ENCODE data around the gene BLCAP.
"Not testable (repeated sequence)": the region's sequence is repeated elsewhere in the genome, so short reads cannot be mapped to it uniquely, and the experiment has no call there.

BLCAP gene, protein sequence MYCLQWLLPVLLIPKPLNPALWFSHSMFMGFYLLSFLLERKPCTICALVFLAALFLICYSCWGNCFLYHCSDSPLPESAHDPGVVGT

DNA sequence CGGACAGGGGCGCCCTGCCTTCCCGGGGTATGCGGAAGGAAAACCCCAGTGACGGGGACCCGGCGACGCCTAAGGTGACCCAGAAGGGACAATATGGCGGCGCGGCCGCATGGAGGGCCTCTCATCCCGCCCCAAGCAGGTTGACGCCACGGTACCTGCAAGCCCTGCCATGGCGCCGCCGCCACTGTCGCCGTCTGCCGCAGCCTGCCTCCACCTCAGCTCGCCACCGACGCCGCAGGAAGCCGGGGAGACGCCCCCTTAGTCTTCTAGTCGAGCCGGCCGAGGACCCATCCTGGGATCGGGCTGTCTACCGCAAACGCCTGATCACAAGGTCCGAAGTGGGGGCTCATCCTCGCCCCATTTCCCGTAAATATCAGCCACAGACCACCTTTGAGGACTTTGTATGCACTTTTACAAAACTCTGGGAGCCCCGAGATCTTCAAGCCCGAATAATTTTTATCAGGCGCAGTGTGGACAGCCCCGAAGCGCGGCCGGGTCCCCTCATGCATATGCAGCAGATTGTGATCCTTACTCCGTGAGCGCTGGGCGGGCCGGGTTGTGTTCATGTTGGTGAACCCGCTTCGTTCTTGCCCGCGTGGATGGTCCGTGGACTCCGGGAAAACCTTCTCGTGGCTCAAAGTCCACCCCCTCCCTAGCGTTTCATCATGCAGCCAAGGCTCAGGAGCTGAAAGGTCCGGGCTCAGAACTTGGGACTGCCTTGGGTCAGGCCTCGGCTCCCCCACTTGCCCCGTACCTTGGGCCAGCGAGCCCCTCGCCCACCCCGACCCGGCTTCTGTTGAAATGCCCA is at the start of gene BLCAP:
Gene BLCAP (minus strand): TSS at position 239 of the 808 bp plus-strand sequence. CDS start 8,702 bp downstream, outside the sequence.
- peak; percentile 94 for DNase-seq

GRCh38 chr20:37577436-37577835 is 49.8 kb upstream of the BLCAP start:
- not testable (repeated sequence) for DNase-seq

DNA sequence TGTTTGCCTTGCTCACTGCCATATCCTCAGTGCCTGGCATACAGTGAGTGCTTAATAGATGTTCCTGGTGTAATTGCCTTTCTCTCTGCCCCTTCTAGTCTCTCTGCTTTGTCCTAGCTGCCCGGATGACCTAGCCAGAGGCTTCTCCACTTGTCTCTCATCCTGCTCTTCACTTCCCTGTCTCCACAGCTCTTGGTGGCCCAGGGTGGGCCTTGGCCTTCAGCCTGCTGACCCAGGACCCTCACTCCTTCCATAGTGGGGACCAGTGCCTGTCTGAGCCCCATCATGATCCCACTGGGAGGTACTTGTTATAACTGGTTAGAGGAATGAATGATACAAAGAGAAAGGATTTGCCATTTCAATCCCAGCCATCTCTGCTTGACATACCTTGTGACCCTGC is 49.2 kb upstream of the BLCAP start:
- DNase-seq, result no peak

DNA sequence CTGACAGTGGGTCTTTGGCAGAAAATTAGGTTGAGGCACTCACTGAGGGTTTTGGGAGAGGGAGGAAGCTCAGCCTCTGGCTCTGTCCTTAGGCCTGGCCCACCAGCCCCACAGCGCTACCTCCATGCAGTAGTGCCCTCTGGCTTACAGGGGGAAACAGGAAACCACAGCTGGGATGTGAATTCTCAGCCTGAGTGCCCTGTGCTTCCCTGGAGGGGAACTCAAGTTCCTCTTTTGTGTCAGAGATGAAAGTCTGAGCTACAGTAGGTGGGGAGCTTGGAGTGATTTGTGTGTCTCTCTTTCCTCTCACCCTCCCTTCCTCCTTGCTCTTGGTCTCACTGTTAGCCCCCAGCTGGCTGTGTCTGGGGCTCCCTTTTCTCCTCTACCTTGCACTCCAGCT is 48.2 kb upstream of the BLCAP start:
- DNase-seq, result no peak

GRCh38 chr20:37574199-37574890 is 46.7 kb upstream of the BLCAP start:
- no peak for DNase-seq

GRCh38 chr20:37573626-37574198 is 46.0 kb upstream of the BLCAP start:
- DNase-seq, result no peak

DNA sequence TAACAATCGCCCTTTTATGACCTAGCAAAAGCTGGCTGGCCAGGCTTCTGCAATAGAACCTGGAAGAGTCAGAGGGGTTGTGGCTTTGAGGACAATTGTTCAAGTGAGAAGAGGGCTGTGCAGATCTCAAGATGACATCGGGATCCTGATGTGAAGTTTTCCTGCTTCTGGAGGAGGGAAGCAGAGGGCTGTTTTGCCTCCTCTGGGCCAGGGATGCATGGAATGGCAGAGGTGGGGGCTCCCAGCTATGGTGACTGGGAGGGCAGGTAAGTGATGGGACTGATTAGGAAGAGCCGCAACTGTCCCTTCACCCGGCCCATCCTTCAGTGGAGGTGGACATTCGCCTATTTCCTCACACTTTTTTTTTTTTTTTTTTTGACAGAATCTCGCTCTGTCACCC is 43.4 kb upstream of the BLCAP start:
- DNase-seq, result no peak

DNA sequence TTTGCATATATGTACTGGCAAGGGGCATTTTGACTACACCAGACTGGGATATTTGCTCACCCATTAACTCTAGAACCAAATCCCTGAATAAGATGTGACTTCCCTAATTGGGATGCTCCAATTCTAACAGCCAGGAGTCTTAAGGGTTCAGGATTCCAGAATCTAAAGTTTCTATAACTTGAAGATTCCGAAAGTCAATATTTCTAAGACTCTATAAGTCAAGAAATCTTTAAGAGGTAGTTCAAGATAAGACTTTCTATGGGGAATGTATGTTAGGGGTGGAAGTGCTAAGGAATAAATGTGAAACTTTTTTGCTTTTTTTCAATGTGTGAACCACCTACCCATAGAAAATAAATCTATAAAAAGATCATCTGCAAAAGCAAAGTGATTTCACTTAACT is 42.7 kb upstream of the BLCAP start:
- no peak for DNase-seq

- DNase-seq, result no peak
Observed at GRCh38 chr20:37567671-37568588, 40.3 kb upstream of the BLCAP start.

GRCh38 chr20:37567331-37567665 is 39.6 kb upstream of the BLCAP start:
- DNase-seq, result no peak

- DNase-seq, result no peak
Observed at GRCh38 chr20:37566590-37567330, 39.1 kb upstream of the BLCAP start.

- DNase-seq, result no peak
Observed at GRCh38 chr20:37565134-37565811, 37.6 kb upstream of the BLCAP start.

DNA sequence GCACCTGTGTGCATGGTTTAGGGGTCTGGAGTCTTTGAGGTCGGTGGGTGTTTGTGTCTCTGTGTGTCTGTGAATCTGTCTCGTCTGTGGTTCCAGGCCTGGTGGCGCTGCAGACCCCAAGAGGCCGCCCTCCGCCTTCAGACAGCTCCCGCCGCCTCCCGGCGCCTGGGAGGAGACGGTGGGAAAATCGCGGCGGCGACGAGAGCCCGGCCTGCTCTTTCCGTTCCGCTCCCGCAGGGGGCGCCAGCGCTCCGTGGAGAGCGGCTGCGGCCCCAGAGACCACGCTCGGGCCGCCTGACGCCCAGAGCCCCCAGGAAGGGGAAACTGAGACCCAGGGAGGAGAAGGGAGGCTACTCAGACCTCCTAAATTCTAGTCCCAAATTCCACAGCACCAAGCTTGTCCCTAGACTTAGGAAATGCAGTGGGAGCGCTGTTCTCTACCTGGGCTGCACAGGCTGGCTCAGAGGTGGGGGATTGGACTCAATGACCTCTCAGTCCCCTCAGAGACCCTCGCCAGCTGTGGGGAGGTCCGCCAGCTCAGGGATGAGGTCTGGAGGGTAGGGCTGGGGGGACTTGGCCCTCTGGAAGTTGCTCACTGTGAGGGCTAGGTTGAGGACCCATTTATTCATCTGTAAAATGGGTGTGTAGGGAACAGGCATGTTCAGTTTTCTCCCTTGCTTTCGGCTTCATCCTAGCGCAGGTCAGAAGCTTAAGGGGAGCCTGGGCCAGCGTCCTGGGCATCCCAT is 36.9 kb upstream of the BLCAP start:
- DNase-seq, result peak; percentile 31

DNA sequence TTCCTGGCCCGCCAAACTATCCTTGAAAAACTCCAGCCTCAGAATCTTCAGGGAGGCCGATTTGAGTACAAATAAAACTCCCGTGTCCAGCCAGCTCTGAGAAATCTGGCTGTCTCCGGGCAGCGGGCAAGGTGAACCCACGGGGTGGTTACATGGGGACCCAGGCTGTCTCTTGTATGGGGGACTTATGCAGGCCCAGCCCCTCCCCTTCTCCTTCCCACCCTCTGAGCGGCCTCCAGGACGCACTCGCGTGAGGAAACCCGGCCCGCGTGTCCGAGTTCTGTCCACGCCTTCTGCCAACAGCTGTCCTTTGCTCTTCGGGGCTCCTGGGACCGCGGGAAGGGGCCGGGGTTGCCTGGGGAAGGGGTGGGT is 36.3 kb upstream of the BLCAP start:
- DNase-seq, result no peak

GRCh38 chr20:37562695-37563480 is 35.2 kb upstream of the BLCAP start:
- DNase-seq, result no peak

DNA sequence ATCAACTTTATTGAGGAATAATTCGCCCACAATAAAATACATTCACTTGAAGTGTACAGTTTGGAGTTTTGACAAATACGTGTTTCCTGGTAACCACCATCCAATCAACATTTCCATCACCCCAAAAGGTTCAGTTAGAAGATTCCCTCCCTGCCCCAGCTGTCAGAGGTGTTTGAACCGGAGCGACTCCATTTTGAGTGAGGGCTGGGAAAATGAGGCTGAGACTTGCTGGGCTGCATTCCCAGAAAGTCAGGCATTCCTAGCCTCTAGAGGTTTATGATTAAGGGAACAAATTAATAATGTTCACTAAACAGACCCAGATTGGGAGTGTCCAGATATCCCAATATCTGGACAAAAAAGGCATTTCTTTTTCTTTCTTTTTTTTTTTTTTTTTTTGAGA is 33.0 kb upstream of the BLCAP start:
- no peak for DNase-seq

GRCh38 chr20:37559312-37560027 is 31.8 kb upstream of the BLCAP start:
- DNase-seq, result no peak

DNA sequence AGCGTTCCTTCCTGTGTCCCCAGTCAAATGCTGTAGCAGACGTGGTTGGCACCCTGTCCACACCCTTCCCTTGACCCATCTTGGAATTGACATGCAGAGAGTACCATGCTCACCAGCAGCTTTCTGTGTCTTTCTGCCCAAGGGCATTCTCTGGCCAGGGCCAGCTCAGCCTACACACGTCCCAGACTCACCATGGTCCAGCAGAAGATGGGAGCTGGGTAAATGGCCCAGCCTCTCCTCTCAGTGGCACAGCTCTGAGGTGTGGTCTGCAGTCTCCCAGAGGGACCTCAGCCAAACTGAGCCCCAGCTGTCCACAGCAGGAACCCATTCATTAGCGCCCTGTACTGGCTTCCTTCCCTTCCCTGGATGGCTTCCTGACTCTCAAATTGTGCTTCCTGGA is 31.1 kb upstream of the BLCAP start:
- DNase-seq, result no peak

DNA sequence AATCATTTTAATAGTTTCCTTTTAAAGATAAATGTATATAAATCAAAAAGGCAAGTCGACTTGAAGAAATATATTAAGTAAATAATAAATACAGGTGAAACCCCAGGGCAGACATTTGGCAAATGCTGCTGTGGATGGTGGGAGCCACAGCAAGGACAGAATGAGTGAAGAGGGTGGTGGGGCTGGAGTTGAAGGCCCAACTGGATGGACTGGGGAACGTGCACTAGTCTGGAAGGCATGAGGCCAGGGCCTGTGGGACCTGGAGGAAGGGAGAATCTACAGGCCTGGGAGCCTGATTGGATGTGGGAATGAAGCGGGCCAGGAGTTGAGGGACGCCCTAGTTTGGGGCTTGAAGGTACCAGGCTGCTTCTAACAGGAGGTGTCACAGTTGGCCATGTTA is 30.6 kb upstream of the BLCAP start:
- no peak for DNase-seq
